ENCODE measurements around the gene TRIM71. TPM values are rescaled to one million over a fixed set of nuclear protein-coding genes. Genes with fewer than 3 reads are reported as not detected.

The TRIM71 gene
- total RNA-seq, 4 donors from 2014 or later = 0.16 TPM; not detected in 3

DNA sequence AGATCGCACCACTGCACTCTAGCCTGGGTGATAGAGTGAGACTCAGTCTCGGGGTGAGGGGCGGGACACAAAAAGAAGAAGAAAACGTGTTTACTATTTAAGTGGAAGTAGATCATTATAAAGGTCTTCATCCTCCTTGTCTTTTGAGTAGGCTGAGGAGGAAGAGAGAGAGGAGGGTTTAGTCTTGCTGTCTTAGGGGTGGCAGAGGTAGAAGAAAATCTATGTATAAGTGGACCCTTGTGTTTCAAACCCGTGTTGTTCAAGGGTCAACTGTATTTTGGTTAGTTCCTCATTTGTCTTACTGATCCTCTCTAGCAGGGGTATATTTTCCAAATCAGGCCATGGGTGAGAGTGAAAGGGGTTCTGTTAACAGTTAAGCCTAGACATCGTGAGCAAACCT is 40.1 kb downstream of the TRIM71 start:
- no peak for TF ChIP-seq CTCF (IDR thresholded peaks at IDR 0.05; ENCODE audit: low read depth)

DNA sequence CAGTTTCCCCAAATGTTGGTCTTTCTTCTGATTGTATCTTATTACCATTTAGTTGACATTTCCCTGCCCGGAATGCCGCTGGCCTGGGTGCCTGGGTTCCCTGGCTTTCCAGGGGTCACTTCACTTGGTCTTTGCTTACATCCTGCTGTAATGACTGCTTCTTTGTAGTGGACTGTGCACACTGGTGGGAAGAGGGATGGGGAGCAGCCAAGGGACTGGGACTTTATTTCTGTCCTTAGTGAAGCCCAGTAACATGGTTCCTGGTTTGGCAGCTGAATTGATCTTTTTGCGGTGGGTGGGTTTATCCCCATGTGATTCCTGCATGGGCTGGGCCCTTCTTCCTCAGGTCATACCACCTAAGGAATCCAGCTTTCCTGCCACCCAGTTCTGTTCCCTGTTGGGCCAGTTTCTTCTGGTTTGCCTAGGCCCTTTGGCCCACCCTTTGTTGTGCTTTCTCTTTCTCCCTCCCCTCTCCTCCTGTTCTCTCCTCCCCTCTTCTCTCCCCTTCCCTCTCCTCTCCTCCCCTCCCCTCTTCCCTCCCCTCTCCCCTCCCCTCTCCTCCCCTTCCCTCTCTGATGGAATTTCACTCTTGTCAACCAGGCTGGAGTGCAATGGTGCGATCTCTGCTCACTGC is 41.9 kb downstream of the TRIM71 start:
- TF ChIP-seq CTCF (IDR thresholded peaks at IDR 0.05; ENCODE audit: low read depth) = no peak

- no peak for TF ChIP-seq CTCF (IDR thresholded peaks at IDR 0.05; ENCODE audit: low read depth)
Observed at GRCh38 chr3:32860499-32860898, 42.7 kb downstream of the TRIM71 start.

DNA sequence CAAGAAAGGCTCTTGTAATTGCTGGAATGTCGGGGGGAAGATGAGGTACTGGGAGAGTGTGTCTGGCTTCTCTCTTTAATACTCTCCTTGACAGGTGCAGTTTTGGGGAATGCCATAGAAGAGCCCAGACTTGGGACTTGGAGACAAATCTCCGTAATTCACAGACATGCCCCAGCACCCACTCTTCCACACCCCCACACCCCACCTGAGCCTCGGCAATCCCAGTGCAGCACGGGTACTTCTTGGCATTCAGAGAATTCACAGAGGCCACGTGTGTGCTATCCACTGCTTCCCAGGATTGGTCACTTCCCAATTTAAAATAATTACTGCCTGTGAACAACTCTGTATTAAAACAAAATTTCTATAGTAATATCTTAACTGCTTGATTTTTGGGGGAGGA is 43.9 kb downstream of the TRIM71 start:
- no peak for TF ChIP-seq CTCF (IDR thresholded peaks at IDR 0.05; ENCODE audit: low read depth)

GRCh38 chr3:32862247-32862935 is 44.6 kb downstream of the TRIM71 start:
- no peak for TF ChIP-seq CTCF (IDR thresholded peaks at IDR 0.05; ENCODE audit: low read depth)

- TF ChIP-seq CTCF (IDR thresholded peaks at IDR 0.05; ENCODE audit: low read depth) = no peak
Observed at GRCh38 chr3:32862936-32863487, 45.2 kb downstream of the TRIM71 start.

DNA sequence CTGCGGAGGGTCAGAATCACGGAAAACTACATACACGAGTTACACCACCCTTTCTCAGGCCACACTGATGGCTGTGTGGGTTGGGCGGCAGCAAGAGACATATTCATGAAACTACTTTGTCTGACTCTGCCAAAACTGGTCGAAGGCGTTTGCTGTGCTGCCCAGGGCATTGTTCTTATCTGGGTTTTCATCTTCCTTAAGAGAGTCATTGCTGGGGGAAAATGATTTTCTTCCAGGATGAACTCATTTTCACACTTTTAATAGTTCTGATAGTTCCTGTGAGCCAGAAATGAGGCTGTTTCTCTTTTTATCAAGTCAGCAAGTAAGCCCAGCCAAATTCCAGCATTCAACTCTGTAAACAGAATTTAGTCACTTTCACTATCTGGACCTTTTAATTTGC is 47.6 kb downstream of the TRIM71 start:
- TF ChIP-seq CTCF (IDR thresholded peaks at IDR 0.05; ENCODE audit: low read depth) = no peak

Data from subcutaneous adipose tissue (tissue), 4 donors.